Activated naive CD8-positive, alpha-beta T cell treated with anti-CD3 and anti-CD28 coated beads, Interleukin-2, amount 10 ng/mL, durations not matched to agents 7 days and 5 days (primary cell): ENCODE results near the gene PROK1. TPM values are rescaled to one million over a fixed set of nuclear protein-coding genes. Genes with fewer than 3 reads are reported as not detected.

Experiments
- ATAC-seq: fragments of 150-1000 bp; cut with Tn5 transposase; one replicate; pipeline ENCODE4 v1.10.0; 2021; ENCODE audit warnings: low read depth, moderate library complexity
- POLR2A ChIA-PET: fragments of 350-600 bp; sonication (Branson Sonifier 250); formaldehyde crosslinking; loops from one replicate; lab custom pipeline; 2021; ENCODE audit warnings: antibody characterized with exemption; lab: Charles Lee
- DNase-seq: peaks from one replicate; pipeline ENCODE4 v3.0.0; 2021
- H3K27ac Mint-ChIP-seq: one replicate; pipeline ENCODE4 v1.8.0; 2022; ENCODE audit warnings: mild to moderate bottlenecking, mixed read lengths
- H3K27me3 Mint-ChIP-seq: one replicate; pipeline ENCODE4 v1.8.0; 2022; ENCODE audit warnings: mild to moderate bottlenecking, moderate library complexity, mixed read lengths
- H3K36me3 Mint-ChIP-seq: one replicate; pipeline ENCODE4 v1.8.0; 2021; ENCODE audit warnings: mild to moderate bottlenecking, mixed read lengths
- H3K4me1 Mint-ChIP-seq: one replicate; pipeline ENCODE4 v1.8.0; 2021; ENCODE audit warnings: mixed read lengths
- H3K4me3 Mint-ChIP-seq: one replicate; pipeline ENCODE4 v1.8.0; 2022; ENCODE audit warnings: mild to moderate bottlenecking, moderate library complexity, mixed read lengths
- H3K9me3 Mint-ChIP-seq: one replicate; pipeline ENCODE4 v1.8.0; 2021; ENCODE audit warnings: mixed read lengths
- total RNA-seq, 2 experiments: library from RNA; stranded (reverse); gene quantifications; one replicate each; pipeline ENCODE4 v1.2.3, GENCODE V29; 2021

The PROK1 gene
- total RNA-seq, 2 experiments from 2014 or later = not detected

DNA sequence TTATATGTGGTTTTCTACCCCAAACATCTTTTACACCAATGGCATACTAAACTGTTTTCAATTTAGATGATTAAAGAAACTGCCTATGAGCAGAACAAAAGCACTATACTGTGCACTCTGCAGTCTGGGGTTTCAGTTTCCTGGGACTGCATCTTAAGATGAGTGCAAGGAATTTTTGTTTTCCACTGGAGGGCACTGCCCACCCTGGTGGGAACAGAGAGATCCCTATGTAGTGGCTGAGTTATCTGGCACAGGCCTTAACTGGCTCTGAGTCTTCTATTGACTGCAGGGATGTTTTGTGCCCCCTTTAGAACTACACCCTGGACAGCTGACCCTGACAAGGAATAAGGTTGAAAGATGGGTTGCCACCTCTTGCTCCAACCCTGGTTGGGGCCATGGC, 12.0 kb downstream of the PROK1 start:
- H3K4me3 Mint-ChIP-seq = no peak overlapping the region
- no peaks in the 10 kb centered on the region for H3K9me3 Mint-ChIP-seq
- POLR2A ChIA-PET = no interaction called here
- no peaks in the 10 kb centered on the region for H3K36me3 Mint-ChIP-seq
- H3K4me1 Mint-ChIP-seq = no peaks in the 10 kb centered on the region
- ATAC-seq = no peak
- H3K27me3 Mint-ChIP-seq = peaks cover 5% of the 10 kb centered on the region
- H3K27ac Mint-ChIP-seq = no peak overlapping the region
- no peak for DNase-seq

DNA sequence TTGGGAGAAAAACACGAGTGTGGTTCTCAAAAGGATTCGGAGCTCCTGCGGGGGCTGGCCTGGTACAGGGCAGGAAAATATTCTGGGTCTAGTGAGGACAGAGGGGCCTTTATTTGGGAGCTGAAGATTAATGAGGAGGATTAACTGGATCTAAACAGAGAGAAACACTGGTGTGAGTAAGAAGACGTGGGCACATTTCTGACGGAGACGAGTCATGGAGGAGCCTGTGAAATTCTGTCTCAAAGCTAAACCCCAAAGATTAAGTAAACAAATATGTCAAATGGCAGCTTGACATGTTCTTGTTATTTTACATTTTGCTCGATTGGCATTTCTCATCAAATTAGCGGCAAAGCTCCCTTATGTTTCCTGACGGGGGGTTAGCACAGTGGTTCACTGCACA, 12.8 kb downstream of the PROK1 start:
- H3K27me3 Mint-ChIP-seq = peaks cover 5% of the 10 kb centered on the region
- DNase-seq (no peak), ATAC-seq (no peak)
- no peaks in the 10 kb centered on the region for H3K9me3 Mint-ChIP-seq
- no peak overlapping the region for H3K27ac Mint-ChIP-seq
- H3K4me1 Mint-ChIP-seq = no peaks in the 10 kb centered on the region
- no peaks in the 10 kb centered on the region for H3K36me3 Mint-ChIP-seq
- H3K4me3 Mint-ChIP-seq = no peak overlapping the region
- POLR2A ChIA-PET = no interaction called here

DNA sequence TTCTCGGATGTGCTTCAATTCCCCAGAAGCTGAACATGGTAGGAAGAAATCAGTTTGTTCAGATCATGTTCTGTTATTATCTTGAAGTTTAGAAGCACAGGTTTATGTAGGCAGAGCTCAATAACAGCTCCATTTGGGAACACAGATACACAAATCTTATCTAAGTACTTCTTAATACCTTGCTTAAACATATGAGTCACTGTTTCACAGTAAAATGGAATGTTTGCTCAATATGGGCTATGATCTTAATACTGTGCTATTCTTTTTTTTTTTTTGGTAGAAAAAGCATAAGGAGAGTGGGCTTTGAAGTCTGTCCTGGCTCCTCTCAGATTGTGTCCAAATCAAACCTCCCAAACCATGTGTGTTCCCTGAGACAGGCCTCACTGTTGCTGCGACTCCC, 13.4 kb downstream of the PROK1 start:
- ATAC-seq (no peak), DNase-seq (no peak)
- Mint-ChIP-seq H3K9me3 (no peaks in the 10 kb centered on the region), H3K36me3 (no peaks in the 10 kb centered on the region), H3K4me3 (no peak overlapping the region), H3K4me1 (no peaks in the 10 kb centered on the region), H3K27ac (no peak overlapping the region), H3K27me3 (peaks cover 5% of the 10 kb centered on the region)
- POLR2A ChIA-PET = no interaction called here

DNA sequence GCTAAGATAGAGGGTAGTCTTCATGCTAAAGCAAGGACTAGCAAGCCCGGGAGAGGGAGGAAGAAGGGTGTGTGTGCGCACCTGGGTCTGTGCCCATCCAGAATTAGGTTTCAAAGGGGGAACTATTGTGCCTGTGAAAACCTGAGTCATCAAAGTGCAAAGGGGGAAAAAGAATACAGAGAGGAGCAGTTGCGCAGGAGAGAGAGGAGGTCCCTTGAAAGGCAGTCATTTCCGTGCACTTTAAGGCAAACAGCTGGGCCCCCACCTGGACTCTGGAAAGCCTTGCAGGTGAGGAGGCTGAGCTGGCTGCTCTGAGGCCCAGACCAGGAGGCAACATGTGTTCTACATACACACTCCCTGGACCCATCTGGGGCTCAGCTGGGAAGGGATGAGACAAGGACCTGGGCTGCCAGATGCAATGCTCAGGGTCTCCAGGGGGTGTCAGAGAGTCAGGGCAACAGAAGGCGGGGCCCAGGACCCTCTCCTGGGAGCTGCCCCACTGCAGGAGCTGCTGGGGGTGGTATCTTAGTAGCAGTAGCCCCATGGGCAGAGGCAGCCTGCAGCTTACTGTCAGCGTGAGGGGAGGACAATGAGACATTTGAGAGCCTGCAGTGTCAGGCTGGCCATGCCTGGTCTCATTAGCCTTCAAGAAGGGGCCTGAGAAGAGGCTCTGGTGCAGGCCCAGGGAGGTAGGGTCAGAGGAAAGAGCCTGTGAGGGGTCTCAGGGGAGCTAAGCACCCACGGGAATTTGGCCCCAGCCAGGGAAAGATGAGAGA, 14.3 kb downstream of the PROK1 start:
- Mint-ChIP-seq H3K4me3 (no peak overlapping the region), H3K27me3 (peaks cover 5% of the 10 kb centered on the region), H3K9me3 (no peaks in the 10 kb centered on the region), H3K4me1 (no peaks in the 10 kb centered on the region), H3K36me3 (no peaks in the 10 kb centered on the region), H3K27ac (no peak overlapping the region)
- ATAC-seq (no peak), DNase-seq (no peak)
- POLR2A ChIA-PET = no interaction called here

DNA sequence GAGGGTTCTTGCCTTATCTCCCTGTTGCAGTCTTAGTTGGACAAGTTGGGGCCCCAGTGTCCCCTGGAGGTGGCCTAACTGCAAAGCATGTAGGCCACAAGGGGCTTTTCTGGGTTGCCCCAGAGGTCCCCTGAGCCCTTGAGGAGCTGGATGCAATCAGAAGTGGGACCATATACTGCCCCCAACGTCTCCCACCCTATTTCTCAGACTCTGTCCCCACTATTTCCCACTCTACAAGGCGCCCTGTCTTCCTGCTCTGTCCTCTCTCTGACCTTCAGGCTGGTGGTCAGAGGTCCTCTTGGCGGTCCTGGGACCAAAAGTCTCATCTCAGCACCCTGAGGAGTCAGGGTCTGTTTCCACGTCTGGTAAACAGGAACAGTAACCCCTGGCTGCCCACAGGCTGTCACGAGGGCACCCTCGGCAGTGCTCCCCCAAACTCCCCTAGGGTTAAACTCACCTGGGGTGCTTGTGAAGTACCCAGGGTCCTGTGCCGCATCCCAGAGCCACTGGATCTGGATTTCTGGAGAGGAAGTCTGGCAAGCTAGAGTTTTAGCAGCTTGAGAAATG, 14.9 kb downstream of the PROK1 start:
- DNase-seq (no peak), ATAC-seq (no peak)
- POLR2A ChIA-PET = no interaction called here
- Mint-ChIP-seq H3K36me3 (no peaks in the 10 kb centered on the region), H3K9me3 (no peaks in the 10 kb centered on the region), H3K27me3 (peaks cover 5% of the 10 kb centered on the region), H3K4me1 (no peaks in the 10 kb centered on the region), H3K4me3 (no peak overlapping the region), H3K27ac (no peak overlapping the region)

DNA sequence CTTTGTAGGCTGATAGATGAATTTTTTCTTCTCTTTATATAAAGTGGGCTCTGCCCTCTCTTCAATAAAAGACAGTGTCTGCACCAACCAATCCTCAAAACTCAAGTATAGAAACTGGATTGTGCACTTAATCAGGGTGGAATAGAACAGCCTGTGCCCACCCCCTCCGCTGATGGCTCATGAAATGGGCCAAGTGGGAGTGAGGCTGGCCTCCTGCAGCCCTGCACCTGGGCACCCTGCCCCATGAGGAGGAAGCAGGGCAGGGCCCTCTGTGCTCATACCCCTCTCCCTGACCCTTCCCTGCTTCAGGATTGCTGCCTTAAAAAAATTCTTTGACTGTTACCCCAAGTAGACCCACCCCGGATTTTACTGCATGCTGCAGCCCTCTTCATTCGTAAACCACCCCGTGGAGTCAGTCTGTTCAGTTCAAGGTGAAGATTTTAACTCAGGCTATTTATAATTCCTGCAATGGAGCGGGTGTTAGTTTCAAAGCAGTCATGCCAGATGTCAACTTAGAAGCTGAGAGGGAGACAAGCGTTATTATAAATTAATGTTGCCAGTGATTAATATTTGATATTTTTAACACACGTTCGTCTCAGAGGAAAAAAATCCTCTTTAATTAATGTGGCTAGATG, 15.8 kb downstream of the PROK1 start:
- Mint-ChIP-seq H3K4me3 (no peak overlapping the region), H3K4me1 (no peaks in the 10 kb centered on the region), H3K27ac (no peak overlapping the region), H3K36me3 (no peaks in the 10 kb centered on the region), H3K9me3 (no peaks in the 10 kb centered on the region), H3K27me3 (peaks cover under 1% of the 10 kb centered on the region)
- DNase-seq (no peak), ATAC-seq (no peak)
- POLR2A ChIA-PET = no interaction called here

DNA sequence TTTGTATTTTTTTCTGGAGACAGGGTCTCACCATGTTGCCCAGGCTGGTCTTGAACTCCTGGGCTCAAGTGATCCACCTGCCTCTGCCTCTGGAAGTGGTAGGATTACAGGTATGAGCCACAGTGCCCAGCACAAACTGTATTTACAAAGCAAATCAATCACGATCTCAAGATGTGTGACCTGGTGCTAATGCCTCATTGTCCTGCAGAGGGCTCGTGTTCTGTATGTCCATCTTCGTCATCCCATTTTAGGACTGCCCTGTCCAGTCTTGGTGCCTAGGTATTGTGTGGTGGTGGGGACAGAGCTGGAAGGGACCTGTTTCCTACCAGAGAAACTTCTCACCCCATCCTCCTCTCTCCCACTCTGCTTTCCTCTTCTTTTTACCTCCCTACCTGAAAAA, 20.2 kb downstream of the PROK1 start:
- POLR2A ChIA-PET = no interaction called here
- DNase-seq (no peak), ATAC-seq (no peak)
- Mint-ChIP-seq H3K27ac (no peak overlapping the region), H3K4me3 (no peak overlapping the region), H3K9me3 (no peaks in the 10 kb centered on the region), H3K4me1 (no peaks in the 10 kb centered on the region), H3K27me3 (peaks cover 2% of the 10 kb centered on the region), H3K36me3 (no peaks in the 10 kb centered on the region)

DNA sequence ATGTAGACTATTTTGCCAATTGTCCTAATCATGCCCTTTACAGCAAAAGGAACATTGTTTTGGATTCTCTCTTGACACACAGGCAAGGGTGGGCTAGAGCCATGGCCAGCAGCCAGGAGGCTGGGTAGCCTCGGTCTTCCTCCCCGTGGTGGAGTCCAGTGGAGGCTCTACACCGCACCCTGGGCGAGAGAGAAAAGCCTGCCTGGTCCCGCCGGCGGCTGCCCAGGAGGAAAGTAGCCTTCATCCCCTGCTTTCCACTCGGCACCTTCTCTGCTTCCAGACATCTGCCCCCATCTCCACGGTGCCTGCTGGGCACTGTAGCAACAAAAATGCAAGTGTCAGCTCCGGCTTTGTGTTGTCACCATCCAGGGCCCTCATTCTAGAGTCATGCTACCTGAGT, 21.6 kb downstream of the PROK1 start:
- no peak overlapping the region for H3K27ac Mint-ChIP-seq

DNA sequence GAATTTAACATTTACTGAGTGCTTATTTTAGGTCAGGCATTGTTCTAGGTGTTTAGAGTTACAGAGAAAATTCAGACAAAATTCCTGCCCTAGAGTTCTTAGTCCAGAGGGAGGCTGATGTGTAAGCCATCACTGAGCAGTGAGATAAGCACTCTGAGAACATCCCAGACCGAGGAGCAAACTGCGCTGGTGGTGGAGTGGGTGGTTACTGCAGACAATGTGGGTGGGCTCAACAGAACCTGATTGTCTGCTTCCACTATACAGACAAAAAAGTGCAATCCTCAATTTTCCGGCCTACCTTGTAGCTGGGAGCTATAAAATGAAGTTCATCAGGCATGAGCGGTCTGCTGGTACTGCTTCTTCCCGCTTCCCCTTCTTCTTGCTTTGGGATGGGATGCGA, 23.5 kb downstream of the PROK1 start:
- Mint-ChIP-seq H3K27me3 (peaks cover 2% of the 10 kb centered on the region), H3K4me1 (no peaks in the 10 kb centered on the region), H3K36me3 (no peaks in the 10 kb centered on the region), H3K27ac (no peak overlapping the region), H3K4me3 (no peak overlapping the region), H3K9me3 (no peaks in the 10 kb centered on the region)
- DNase-seq (no peak), ATAC-seq (no peak)
- POLR2A ChIA-PET = no interaction called here

More for the DNA sequence above, 21.6 kb downstream of the PROK1 start:
- POLR2A ChIA-PET = no interaction called here
- Mint-ChIP-seq H3K9me3 (no peaks in the 10 kb centered on the region), H3K36me3 (no peaks in the 10 kb centered on the region), H3K4me3 (no peak overlapping the region), H3K27me3 (peaks cover 2% of the 10 kb centered on the region), H3K4me1 (no peaks in the 10 kb centered on the region)
- ATAC-seq (no peak), DNase-seq (no peak)

DNA sequence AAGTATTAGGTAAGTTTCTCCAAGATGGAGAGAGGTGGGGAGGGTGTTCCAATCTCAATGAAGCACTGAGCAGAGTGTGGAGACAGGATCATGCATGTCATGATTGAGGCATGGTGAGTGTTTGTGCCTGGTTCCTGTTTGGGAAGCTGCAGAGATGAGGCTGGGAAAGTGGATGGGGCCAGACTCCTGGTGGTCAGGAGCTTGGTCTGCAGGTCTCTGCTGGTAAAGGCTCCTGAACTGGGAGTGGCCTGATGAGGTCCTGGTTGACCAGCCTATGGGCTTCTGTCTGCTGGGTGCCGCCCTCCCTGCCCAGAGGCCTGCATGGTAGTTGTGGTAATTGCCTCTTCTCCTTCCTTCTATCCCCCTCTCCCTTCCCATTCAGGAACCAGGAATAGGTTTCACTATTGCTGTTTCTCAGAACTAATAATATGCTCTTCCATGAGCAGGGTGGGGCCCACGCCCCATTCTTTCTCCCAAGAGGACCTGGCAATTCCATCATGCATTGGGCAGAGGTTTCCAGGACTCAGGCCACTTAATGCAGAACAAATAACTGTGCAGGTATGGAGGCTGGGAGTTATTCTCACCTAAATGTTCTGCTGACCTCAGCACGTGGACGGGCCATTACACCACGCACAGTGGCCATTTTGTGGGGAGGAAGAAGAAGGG, 24.5 kb downstream of the PROK1 start:
- H3K27me3 Mint-ChIP-seq = peaks cover 2% of the 10 kb centered on the region
- H3K36me3 Mint-ChIP-seq = no peaks in the 10 kb centered on the region
- H3K27ac Mint-ChIP-seq = no peak overlapping the region
- no peaks in the 10 kb centered on the region for H3K9me3 Mint-ChIP-seq
- DNase-seq (no peak), ATAC-seq (no peak)
- POLR2A ChIA-PET = no interaction called here
- H3K4me1 Mint-ChIP-seq = no peaks in the 10 kb centered on the region
- no peak overlapping the region for H3K4me3 Mint-ChIP-seq

DNA sequence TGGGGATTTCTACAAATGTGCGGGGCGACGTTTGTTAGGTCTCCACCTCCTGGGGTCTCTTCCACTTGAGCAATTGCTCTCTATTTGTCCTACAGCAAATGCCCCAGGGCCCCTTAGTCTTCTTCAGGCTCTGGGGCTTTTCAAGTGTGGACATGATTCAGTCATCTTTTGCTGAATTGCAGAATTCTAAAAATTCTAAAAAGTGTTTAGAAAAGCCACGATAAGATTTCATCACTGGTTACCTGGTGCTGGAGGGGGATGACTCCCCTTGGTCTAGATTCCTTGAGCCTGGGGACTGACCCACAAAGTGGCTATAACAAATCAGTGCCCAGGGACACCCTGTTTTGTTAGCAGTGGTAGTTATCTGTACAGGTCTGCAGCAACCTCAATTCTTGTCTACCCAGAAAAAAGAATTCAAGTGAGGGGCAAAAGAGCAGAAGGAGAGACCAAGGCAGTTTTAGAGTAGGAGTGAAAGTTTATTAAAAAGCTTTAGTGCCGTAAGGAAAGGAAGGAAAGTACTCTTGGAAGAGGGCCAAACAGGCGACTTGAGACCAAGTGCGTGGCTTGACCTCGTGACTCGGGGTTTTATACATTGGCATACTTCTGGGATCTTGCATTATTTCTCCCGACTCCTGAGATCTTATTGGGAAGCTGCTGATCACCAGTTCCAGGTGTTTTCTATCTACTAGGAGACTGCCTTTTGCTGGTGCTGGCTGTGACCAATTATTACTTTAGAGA, 25.2 kb downstream of the PROK1 start:
- ATAC-seq = no peak
- no peak for DNase-seq
- Mint-ChIP-seq H3K27me3 (peaks cover 2% of the 10 kb centered on the region), H3K4me3 (no peak overlapping the region), H3K9me3 (no peaks in the 10 kb centered on the region), H3K27ac (no peak overlapping the region), H3K36me3 (no peaks in the 10 kb centered on the region), H3K4me1 (no peaks in the 10 kb centered on the region)
- POLR2A ChIA-PET = no interaction called here

DNA sequence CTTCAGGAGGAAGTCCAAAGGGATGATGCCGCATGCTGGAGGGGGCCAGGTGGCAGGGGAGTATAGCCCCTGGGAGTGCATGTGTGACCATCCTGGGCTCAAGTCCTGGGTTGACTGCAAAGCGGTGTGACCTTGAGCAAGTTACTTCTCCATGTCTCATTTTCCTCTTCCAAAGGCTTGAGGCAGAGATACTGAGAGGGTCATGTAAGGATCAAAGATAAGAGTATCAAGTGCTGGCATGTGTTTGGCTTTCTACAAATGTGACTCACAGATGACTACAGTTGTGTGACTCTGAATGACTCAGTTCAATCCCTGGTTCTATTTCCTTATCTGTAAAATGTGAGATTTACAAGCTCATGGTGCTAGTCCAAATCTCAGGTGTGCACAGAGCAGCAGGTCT, 26.1 kb downstream of the PROK1 start:
- H3K27ac Mint-ChIP-seq = no peak overlapping the region
- ATAC-seq (no peak), DNase-seq (no peak)
- H3K27me3 Mint-ChIP-seq = peaks cover 2% of the 10 kb centered on the region
- no peaks in the 10 kb centered on the region for H3K9me3 Mint-ChIP-seq
- no peaks in the 10 kb centered on the region for H3K36me3 Mint-ChIP-seq
- no peaks in the 10 kb centered on the region for H3K4me1 Mint-ChIP-seq
- POLR2A ChIA-PET = no interaction called here
- H3K4me3 Mint-ChIP-seq = no peak overlapping the region

DNA sequence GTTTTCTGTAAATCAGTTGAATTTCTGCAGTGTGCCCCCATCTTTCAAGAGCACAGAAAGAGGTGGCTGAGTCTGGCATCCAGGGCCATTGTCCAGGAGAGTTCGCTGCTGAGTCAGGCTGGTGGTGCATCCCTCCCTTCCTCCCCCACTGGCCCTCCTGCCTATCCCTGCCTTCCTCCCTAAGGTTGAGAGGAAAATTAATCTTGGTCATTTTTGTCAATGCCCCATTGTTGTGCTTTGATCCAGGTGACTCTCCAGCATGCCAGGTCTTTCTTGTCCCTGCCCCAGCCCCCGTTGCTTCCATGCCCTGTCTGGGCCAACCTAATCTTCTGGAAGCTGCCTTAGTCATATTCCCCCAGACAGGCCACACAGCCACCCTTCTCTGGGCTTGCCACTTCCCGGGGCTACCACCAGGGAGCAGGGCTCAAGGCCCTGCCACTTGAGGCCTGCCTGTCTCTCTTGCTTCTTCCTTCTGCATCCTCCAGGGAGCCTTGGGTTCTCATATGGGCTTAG, 26.6 kb downstream of the PROK1 start:
- POLR2A ChIA-PET = no interaction called here
- Mint-ChIP-seq H3K27ac (no peak overlapping the region), H3K27me3 (peaks cover 6% of the 10 kb centered on the region), H3K4me3 (no peak overlapping the region), H3K4me1 (no peaks in the 10 kb centered on the region), H3K9me3 (no peaks in the 10 kb centered on the region), H3K36me3 (no peaks in the 10 kb centered on the region)
- ATAC-seq = no peak
- no peak for DNase-seq
